H9 (cell line): ENCODE data around the gene CCNF. TPM values are rescaled to one million over a fixed set of nuclear protein-coding genes. Genes with fewer than 3 reads are reported as not detected.
A peak's percentile ranks its signal among the peaks of the same experiment; 100 is the strongest.

Experiments used
- DNase-seq: peaks from one replicate; pipeline ENCODE4 v3.0.0-alpha.2; 2017
- H2AFZ ChIP-seq: one replicate; pipeline ENCODE4 v1.6.1; 2013; ENCODE audit warnings: mild to moderate bottlenecking, low read length, control low read depth, moderate library complexity
- H2AK5ac ChIP-seq: 2 replicates; pipeline ENCODE4 v1.6.1; 2013; ENCODE audit warnings: low read length, control low read depth, mixed read lengths; ENCODE audit not compliant: insufficient read length
- H2BK120ac ChIP-seq: one replicate; pipeline ENCODE4 v1.6.1; 2013; ENCODE audit warnings: low read depth, mild to moderate bottlenecking, low read length, control low read depth, inconsistent platforms; ENCODE audit not compliant: poor library complexity, severe bottlenecking
- H2BK12ac ChIP-seq: 2 replicates; pipeline ENCODE4 v1.6.1; 2013; ENCODE audit warnings: low read length, control low read depth, mixed read lengths, low read depth; ENCODE audit not compliant: insufficient read length
- H2BK15ac ChIP-seq: 2 replicates; pipeline ENCODE4 v1.6.1; 2013; ENCODE audit warnings: low read depth, low read length, control low read depth
- H2BK20ac ChIP-seq: one replicate; pipeline ENCODE4 v1.6.1; 2013; ENCODE audit warnings: low read depth, mild to moderate bottlenecking, low read length, control low read depth, inconsistent platforms; ENCODE audit not compliant: poor library complexity, severe bottlenecking
- H2BK5ac ChIP-seq: 2 replicates; pipeline ENCODE4 v1.6.1; 2013; ENCODE audit warnings: low read length, control low read depth, mixed read lengths; ENCODE audit not compliant: insufficient read length
- H3K14ac ChIP-seq: 2 replicates; pipeline ENCODE4 v1.6.1; 2013; ENCODE audit warnings: low read length, control low read depth; ENCODE audit not compliant: insufficient read depth
- H3K18ac ChIP-seq: 2 replicates; pipeline ENCODE4 v1.6.1; 2013; ENCODE audit warnings: low read depth, mild to moderate bottlenecking, mixed read lengths, low read length, control low read depth; ENCODE audit not compliant: insufficient read length
- H3K23ac ChIP-seq: 2 replicates; pipeline ENCODE4 v1.6.1; 2013; ENCODE audit warnings: low read length, control low read depth, mixed read lengths, low read depth; ENCODE audit not compliant: insufficient read length
- H3K23me2 ChIP-seq: 2 replicates; pipeline ENCODE4 v1.6.1; 2013; ENCODE audit warnings: low read depth, mild to moderate bottlenecking, mixed read lengths, low read length, control low read depth; ENCODE audit not compliant: insufficient read length, poor library complexity, severe bottlenecking
- H3K27ac ChIP-seq: 2 replicates; pipeline ENCODE4 v1.5.1; 2013; ENCODE audit warnings: low read length, control low read depth, mixed read lengths, low read depth; ENCODE audit not compliant: insufficient read length
- H3K27me3 ChIP-seq: 2 replicates; pipeline ENCODE4 v1.6.1; 2013; ENCODE audit warnings: low read length, control low read depth, inconsistent platforms; ENCODE audit not compliant: insufficient read depth
- H3K4ac ChIP-seq: 2 replicates; pipeline ENCODE4 v1.6.1; 2013; ENCODE audit warnings: low read depth, mild to moderate bottlenecking, control low read depth, inconsistent platforms, low read length, moderate library complexity
- H3K4me1 ChIP-seq: 2 replicates; pipeline ENCODE4 v1.6.1; 2013; ENCODE audit warnings: low read length, control low read depth, inconsistent platforms; ENCODE audit not compliant: insufficient read depth
- H3K4me2 ChIP-seq: 2 replicates; pipeline ENCODE4 v1.6.1; 2013; ENCODE audit warnings: low read length, control low read depth, mixed read lengths; ENCODE audit not compliant: insufficient read length, insufficient read depth
- H3K56ac ChIP-seq: 2 replicates; pipeline ENCODE4 v1.6.1; 2013; ENCODE audit warnings: low read depth, mild to moderate bottlenecking, mixed read lengths, low read length, control low read depth; ENCODE audit not compliant: insufficient read length
- H3K79me1 ChIP-seq: 2 replicates; pipeline ENCODE4 v1.6.1; 2013; ENCODE audit warnings: low read depth, mild to moderate bottlenecking, moderate library complexity, low read length, control low read depth, inconsistent platforms; ENCODE audit not compliant: insufficient read depth, poor library complexity, severe bottlenecking
- H3K79me2 ChIP-seq: 2 replicates; pipeline ENCODE4 v1.6.1; 2013; ENCODE audit warnings: low read length, control low read depth, inconsistent platforms; ENCODE audit not compliant: insufficient read depth
- H3K9ac ChIP-seq: 2 replicates; pipeline ENCODE4 v1.6.1; 2013; ENCODE audit warnings: low read length, control low read depth, mixed read lengths; ENCODE audit not compliant: insufficient read length; ENCODE audit errors: extremely low read depth
- H3K9me3 ChIP-seq: one replicate; pipeline ENCODE4 v1.6.1; 2013; ENCODE audit warnings: low read depth, low read length, inconsistent platforms; ENCODE audit not compliant: control insufficient read depth
- H3T11ph ChIP-seq: one replicate; pipeline ENCODE4 v1.6.1; 2013; ENCODE audit warnings: mild to moderate bottlenecking, low read length, control low read depth, inconsistent platforms
- H4K20me1 ChIP-seq: one replicate; pipeline ENCODE4 v1.6.1; 2013; ENCODE audit not compliant: control insufficient read depth, insufficient read length, insufficient read depth
- H4K5ac ChIP-seq: 2 replicates; pipeline ENCODE4 v1.6.1; 2013; ENCODE audit warnings: low read depth, mild to moderate bottlenecking, mixed read lengths, low read length, control low read depth; ENCODE audit not compliant: insufficient read length
- H4K8ac ChIP-seq: replicated peaks from 2 replicates; pipeline ENCODE4 v1.6.1; 2013; ENCODE audit warnings: low read length, control low read depth, mixed read lengths, low read depth; ENCODE audit not compliant: insufficient read length
- H4K91ac ChIP-seq: 2 replicates; pipeline ENCODE4 v1.6.1; 2013; ENCODE audit warnings: low read depth, mild to moderate bottlenecking, moderate library complexity, mixed read lengths, low read length, control low read depth; ENCODE audit not compliant: insufficient read length
- H3K27ac Mint-ChIP-seq, 3 experiments: 2 replicates in 2 of 3; 3 replicates in 1 of 3; pipeline ENCODE4 v1.8.0; 2020 to 2021; ENCODE audit warnings: mixed read lengths in 3 of 3, mild to moderate bottlenecking in 1 of 3, moderate library complexity in 1 of 3
- H3K27me3 Mint-ChIP-seq: 2 replicates; pipeline ENCODE4 v1.8.0; 2021; ENCODE audit warnings: low read depth, mild to moderate bottlenecking, moderate library complexity, mixed read lengths
- H3K36me3 Mint-ChIP-seq, 3 experiments: 2 replicates in 2 of 3; 3 replicates in 1 of 3; pipeline ENCODE4 v1.8.0; 2020 to 2021; ENCODE audit warnings: low read depth in 3 of 3, mixed read lengths in 3 of 3; ENCODE audit not compliant: insufficient read depth in 1 of 3
- H3K4me1 Mint-ChIP-seq, 2 experiments: 2 replicates each; pipeline ENCODE4 v1.8.0; 2020; ENCODE audit warnings: mixed read lengths in 2 of 2
- H3K4me3 Mint-ChIP-seq, 2 experiments: 2 replicates in 1 of 2; 3 replicates in 1 of 2; pipeline ENCODE4 v1.8.0; 2020 to 2021; ENCODE audit warnings: mild to moderate bottlenecking in 2 of 2, mixed read lengths in 2 of 2, moderate library complexity in 1 of 2
- H3K9me3 Mint-ChIP-seq, 2 experiments: 2 replicates in 1 of 2; 3 replicates in 1 of 2; pipeline ENCODE4 v1.8.0; 2020; ENCODE audit warnings: mild to moderate bottlenecking in 2 of 2, mixed read lengths in 2 of 2, moderate library complexity in 1 of 2
- CTCF ChIP-seq: fragments of 200-600 bp; sonication (generic); conservative IDR thresholded peaks from 3 replicates; pipeline ENCODE4 v1.8.0; 2021; ENCODE audit warnings: antibody characterized with exemption, mild to moderate bottlenecking
- WGBS: extraction: QIAGEN DNeasy Blood & Tissue Kit; methylation state at CpG from one replicate; pipeline ENCODE4 v1.1.7; 2013; ENCODE audit warnings: missing lambda C conversion rate, low lambda C conversion rate, mixed read lengths; ENCODE audit not compliant: insufficient read length; ENCODE audit errors: extremely low coverage; 5-methylcytosine and 5-hydroxymethylcytosine counted together
- total RNA-seq: library from RNA; stranded (reverse); gene quantifications from 2 replicates; pipeline ENCODE4 v1.2.1, GENCODE V29; 2021

Gene CCNF
- total RNA-seq, 1 experiment from 2014 or later: 61.6 TPM

GRCh38 chr16:2466667-2467527, 37.6 kb downstream of the CCNF start:
- no peak overlapping the region for H2BK12ac ChIP-seq
- H3K23me2 ChIP-seq: peaks cover 9% of the 10 kb centered on the region
- no peak overlapping the region for H2BK120ac ChIP-seq
- Mint-ChIP-seq H3K4me1 (peaks cover 15 to 22% of the 10 kb centered on the region in 2 experiments), H3K27me3 (peaks cover 19% of the 10 kb centered on the region), H3K27ac (0 out of 7 replicates have a peak overlapping the region, but pooled peaks of 1 of the 3 experiments have one; percentile 61), H3K9me3 (no peaks in the 10 kb centered on the region), H3K4me3 (peak overlapping the region; percentile 30 to 63; a peak in 3 of 5 replicates), H3K36me3 (peaks cover 4 to 21% (median 12%) of the 10 kb centered on the region in 3 experiments; a peak in 5 of 7 replicates)
- no peak overlapping the region for H2BK5ac ChIP-seq
- TF ChIP-seq CTCF: no peak
- H3K27me3 ChIP-seq: peaks cover 7% of the 10 kb centered on the region; the same call in 1 of the 2 replicates
- no peaks in the 10 kb centered on the region for H3K79me1 ChIP-seq
- no peak overlapping the region for H3K9ac ChIP-seq
- no peak overlapping the region for H2AK5ac ChIP-seq
- H3K27ac ChIP-seq: no peak overlapping the region
- no peak overlapping the region for H3K56ac ChIP-seq
- H3K4ac ChIP-seq: no peak overlapping the region
- no peak overlapping the region for H4K5ac ChIP-seq
- no peak overlapping the region for H2AFZ ChIP-seq
- no peak overlapping the region for H3T11ph ChIP-seq
- H2BK20ac ChIP-seq: no peak overlapping the region
- no peak overlapping the region for H3K18ac ChIP-seq
- no peak overlapping the region for H4K8ac ChIP-seq
- H3K4me1 ChIP-seq: no peaks in the 10 kb centered on the region
- H3K9me3 ChIP-seq: no peaks in the 10 kb centered on the region
- no peaks in the 10 kb centered on the region for H4K20me1 ChIP-seq
- no peak overlapping the region for H4K91ac ChIP-seq
- WGBS: no CpG with 5 or more reads among the region's 29 CpGs
- peak overlapping the region; percentile 15 for H3K4me2 ChIP-seq
- H2BK15ac ChIP-seq: no peak overlapping the region
- no peaks in the 10 kb centered on the region for H3K79me2 ChIP-seq
- H3K23ac ChIP-seq: no peak overlapping the region
- no peak overlapping the region for H3K14ac ChIP-seq
- DNase-seq: no peak
